Smooth muscle cell of the umbilical artery (primary cell): ENCODE measurements around the gene HDGFL1. TPM values are rescaled to one million over a fixed set of nuclear protein-coding genes. Genes with fewer than 3 reads are reported as not detected.

Experiments
- total RNA-seq: library from RNA; depleted of rRNA; stranded (reverse); fragments of >200 nt; gene quantifications from 2 replicates; pipeline ENCODE4 v1.2.3, GENCODE V29; 2014

The HDGFL1 gene
- total RNA-seq = not detected in 2 replicates

DNA sequence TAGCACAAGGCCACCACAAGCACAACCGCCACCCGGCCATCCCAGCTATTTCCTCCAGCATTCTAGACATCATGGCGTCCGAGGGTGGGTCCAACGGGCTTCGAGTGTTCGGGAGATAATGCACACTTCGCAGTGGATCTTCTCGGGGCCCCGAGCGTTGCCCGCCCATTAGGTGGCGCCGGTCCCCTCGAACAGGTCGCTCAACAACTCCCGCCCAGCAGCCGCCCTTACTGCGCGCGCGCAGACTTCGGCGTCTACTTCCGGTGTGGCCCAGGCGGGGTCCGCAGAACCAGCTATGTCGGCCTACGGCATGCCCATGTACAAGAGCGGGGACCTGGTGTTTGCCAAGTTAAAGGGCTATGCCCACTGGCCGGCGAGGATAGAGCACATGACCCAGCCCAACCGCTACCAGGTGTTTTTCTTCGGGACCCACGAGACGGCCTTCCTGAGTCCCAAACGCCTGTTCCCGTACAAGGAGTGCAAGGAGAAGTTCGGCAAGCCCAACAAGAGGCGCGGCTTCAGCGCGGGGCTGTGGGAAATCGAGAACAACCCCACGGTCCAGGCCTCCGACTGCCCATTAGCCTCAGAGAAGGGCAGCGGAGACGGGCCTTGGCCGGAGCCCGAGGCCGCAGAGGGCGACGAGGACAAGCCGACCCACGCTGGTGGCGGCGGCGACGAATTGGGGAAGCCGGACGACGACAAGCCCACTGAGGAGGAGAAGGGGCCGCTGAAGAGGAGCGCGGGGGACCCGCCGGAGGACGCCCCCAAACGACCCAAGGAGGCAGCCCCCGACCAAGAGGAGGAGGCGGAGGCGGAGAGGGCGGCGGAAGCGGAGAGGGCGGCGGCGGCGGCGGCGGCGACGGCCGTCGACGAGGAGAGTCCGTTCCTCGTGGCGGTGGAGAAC lies at the start of gene HDGFL1:
TSS of gene HDGFL1 (plus strand) at position 286 of the 904 bp plus-strand sequence. CDS start at position 296, 10 bp downstream.

